Psoas muscle (tissue), 8 donors: ENCODE results near the gene HEXIM1. TPM values are rescaled to one million over a fixed set of nuclear protein-coding genes. Genes with fewer than 3 reads are reported as not detected.

ENCODE experiments used
- ATAC-seq, 4 donors: fragments of 200-7000 bp; cut with Tn5 transposase; one replicate each; pipeline ENCODE4 v1.9.1; 2020; ENCODE audit warnings: moderate library complexity in 3 of 4, mild to moderate bottlenecking in 2 of 4
- DNase-seq, 2 donors: peaks; one replicate each; pipeline ENCODE4 v3.0.0-alpha.2; 2020
- H3K27ac ChIP-seq: fragments of 200-600 bp; one replicate; pipeline ENCODE4 v1.8.0; 2022
- H3K27me3 ChIP-seq, 3 donors: fragments of 200-600 bp in 1 of 3; one replicate each; pipeline versions ENCODE4 v1.6.1 to v1.8.0; 2013 to 2022; ENCODE audit warnings: low read length in 2 of 3, mild to moderate bottlenecking in 2 of 3, moderate library complexity in 1 of 3; ENCODE audit not compliant: insufficient read depth in 3 of 3
- H3K36me3 ChIP-seq, 2 donors: fragments of 200-600 bp in 1 of 2; one replicate each; pipeline versions ENCODE4 v1.6.1 to v1.8.0; 2013 to 2022; ENCODE audit warnings: low read depth in 1 of 2, mild to moderate bottlenecking in 1 of 2, moderate library complexity in 1 of 2; ENCODE audit not compliant: insufficient read depth in 1 of 2
- H3K4me1 ChIP-seq: fragments of 200-600 bp; one replicate; pipeline ENCODE4 v1.8.0; 2022
- H3K4me3 ChIP-seq: fragments of 200-600 bp; one replicate; pipeline ENCODE4 v1.8.0; 2022; ENCODE audit warnings: mild to moderate bottlenecking
- H3K9me3 ChIP-seq: fragments of 200-600 bp; one replicate; pipeline ENCODE4 v1.8.0; 2022
- WGBS, 3 donors: extraction: QIAGEN DNeasy Blood & Tissue Kit; methylation state at CpG; one replicate each; pipeline versions ENCODE4 v1.1.6 to v1.1.7; 2013; 5-methylcytosine and 5-hydroxymethylcytosine counted together
- intact Hi-C, 2 donors: fragments of 100-400 bp; cut with DNase I; formaldehyde crosslinking; loops; one replicate each; pipeline versions ENCODE4 v1.11.0 to v1.14.2; 2022
- polyA plus RNA-seq, 3 donors: library from polyadenylated mRNA; stranded (reverse); fragments of 200-250 nt; gene quantifications; one replicate each; pipeline ENCODE4 v1.2.3, GENCODE V29; 2013
- total RNA-seq, 4 donors: library from RNA; stranded (reverse); fragmentation: NEBNext Ultra II Directional in 2 of 4; extraction: Animal tissue kit (Norgen Biotek cat#: 25700) in 2 of 4; gene quantifications; one replicate each; pipeline versions ENCODE4 v1.2.1 to v1.2.4, GENCODE V29; 2021 to 2023
- TF ChIP-seq, protein P1 (sequence below): fragments of 200-600 bp; IDR thresholded peaks from one replicate; pipeline ENCODE4 v1.8.0; 2022; ENCODE audit warnings: antibody characterized with exemption
- donor health status: healthy with polysubstance abuse.
- donor health status: DM: no; HTN: no; CAD: no; lungs with moderate emphysema.
- donor health status: Bipolar disorder and iron deficiency.
- donor health status: healthy.
- donor health status: DM: yes; HTN: yes; CAD: no.
- donor health status: DM: no; HTN: no; CAD: no.
- donor health status: DM: no; HTN: no; CAD: no.
- donor health status: DM: yes; HTN: yes; CAD: no.

The HEXIM1 gene
- total and polyA plus RNA-seq, 7 donors: 9.5 to 127 (median 29.2) TPM

DNA sequence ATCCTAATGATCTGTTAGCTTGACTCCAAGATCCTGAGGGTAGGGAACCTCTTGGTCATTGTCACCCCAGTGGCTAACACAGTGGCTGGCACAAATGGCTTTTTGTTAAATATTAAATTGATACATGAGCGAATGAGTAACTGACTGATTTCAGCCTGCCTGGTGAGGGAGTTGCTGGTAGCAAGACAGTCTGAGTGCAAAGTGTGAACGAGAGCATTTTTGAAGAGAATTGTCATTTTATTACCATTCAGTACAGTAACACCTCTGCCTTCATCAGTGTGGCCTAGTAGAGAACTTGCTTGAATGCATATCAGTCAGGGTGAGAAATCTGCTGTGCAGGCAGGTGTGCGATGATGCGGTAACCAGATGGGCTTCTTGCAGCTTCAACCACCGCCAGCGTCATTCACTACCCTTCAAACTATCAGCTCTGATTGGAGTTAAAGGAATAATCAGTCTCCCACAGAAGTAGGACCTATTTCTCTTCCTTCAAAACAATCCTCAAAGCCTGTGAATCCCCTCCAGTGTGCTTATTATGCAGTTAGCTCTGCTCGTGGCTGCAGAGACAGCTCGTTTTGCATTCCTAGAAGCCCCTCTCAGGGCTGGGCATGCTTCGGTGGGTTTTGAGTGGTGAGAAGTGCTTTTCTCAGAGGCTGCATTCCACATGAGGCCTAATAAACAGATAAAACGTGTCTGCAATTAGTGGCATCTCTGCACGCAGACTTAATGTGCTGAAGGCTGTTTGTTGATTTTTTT, 42.4 kb downstream of the HEXIM1 start:
- no peaks in the 10 kb centered on the region for H3K27me3 ChIP-seq
- ATAC-seq (no peak), DNase-seq (no peak)
- intact Hi-C loops: loop anchor here (2.0 to 10.0 kb wide), 3 partner anchors 18 to 276 kb away; partner anchors contain the start of gene GFAP (in 1 of the 2)
- TF ChIP-seq, protein P1, sequence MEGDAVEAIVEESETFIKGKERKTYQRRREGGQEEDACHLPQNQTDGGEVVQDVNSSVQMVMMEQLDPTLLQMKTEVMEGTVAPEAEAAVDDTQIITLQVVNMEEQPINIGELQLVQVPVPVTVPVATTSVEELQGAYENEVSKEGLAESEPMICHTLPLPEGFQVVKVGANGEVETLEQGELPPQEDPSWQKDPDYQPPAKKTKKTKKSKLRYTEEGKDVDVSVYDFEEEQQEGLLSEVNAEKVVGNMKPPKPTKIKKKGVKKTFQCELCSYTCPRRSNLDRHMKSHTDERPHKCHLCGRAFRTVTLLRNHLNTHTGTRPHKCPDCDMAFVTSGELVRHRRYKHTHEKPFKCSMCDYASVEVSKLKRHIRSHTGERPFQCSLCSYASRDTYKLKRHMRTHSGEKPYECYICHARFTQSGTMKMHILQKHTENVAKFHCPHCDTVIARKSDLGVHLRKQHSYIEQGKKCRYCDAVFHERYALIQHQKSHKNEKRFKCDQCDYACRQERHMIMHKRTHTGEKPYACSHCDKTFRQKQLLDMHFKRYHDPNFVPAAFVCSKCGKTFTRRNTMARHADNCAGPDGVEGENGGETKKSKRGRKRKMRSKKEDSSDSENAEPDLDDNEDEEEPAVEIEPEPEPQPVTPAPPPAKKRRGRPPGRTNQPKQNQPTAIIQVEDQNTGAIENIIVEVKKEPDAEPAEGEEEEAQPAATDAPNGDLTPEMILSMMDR: no peak
- no peaks in the 10 kb centered on the region for H3K9me3 ChIP-seq
- 73 to 77% (median 76%) methylated on average over 11 of the region's 11 CpGs for WGBS, 3 donors
- H3K4me3 ChIP-seq: no peak overlapping the region
- H3K27ac ChIP-seq: no peak overlapping the region
- no peaks in the 10 kb centered on the region for H3K36me3 ChIP-seq
- H3K4me1 ChIP-seq: no peaks in the 10 kb centered on the region

DNA sequence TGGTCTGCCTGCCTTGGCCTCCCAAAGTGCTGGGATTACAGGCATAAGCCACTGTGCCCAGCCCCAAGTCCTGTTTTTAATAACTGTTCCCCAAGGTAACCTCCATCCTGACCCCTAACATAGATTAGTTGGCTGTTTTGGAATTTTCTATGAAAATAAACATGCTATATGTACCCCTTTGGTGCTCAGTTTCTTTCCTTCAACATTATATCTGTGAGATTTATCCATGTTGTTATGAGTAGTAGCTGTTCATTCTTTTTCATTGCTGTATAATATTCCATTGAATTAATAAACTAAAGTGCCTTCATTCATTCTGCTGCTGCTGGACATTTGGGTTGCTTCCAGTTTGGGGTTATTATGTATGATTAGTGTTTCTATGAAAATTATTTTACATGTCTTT, 47.1 kb downstream of the HEXIM1 start:
- H3K4me1 ChIP-seq: peaks cover 4% of the 10 kb centered on the region
- H3K4me3 ChIP-seq: no peak overlapping the region
- intact Hi-C loops: loop anchor here (5.0 to 10.0 kb wide), 3 partner anchors 43 to 281 kb away; partner anchors contain the start of gene GFAP (in 1 of the 2)
- no peaks in the 10 kb centered on the region for H3K9me3 ChIP-seq
- ATAC-seq (no peak), DNase-seq (no peak)
- no peaks in the 10 kb centered on the region for H3K27me3 ChIP-seq
- no peaks in the 10 kb centered on the region for H3K36me3 ChIP-seq
- H3K27ac ChIP-seq: no peak overlapping the region
- TF ChIP-seq, protein P1: no peak

DNA sequence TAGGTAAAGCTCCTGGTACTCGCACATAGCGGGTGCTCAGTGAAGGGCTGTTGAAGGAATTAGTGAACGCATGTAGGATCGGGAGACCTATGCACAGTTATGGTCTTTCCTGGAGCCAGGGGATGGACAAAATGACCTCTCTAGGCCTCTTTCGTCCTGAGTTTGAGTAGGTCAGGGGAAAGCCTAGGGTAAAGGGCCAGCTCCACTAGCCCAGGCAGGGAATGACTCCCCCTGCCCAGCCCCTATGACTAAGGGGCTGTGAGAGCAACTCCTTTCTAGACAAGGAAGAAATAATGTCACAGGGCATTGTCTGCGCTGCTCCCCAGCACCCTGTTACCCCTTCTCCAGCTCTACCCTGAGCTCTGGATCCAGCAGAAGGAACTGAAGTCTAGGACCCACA, 48.8 kb downstream of the HEXIM1 start:
- H3K27me3 ChIP-seq: no peaks in the 10 kb centered on the region

DNA sequence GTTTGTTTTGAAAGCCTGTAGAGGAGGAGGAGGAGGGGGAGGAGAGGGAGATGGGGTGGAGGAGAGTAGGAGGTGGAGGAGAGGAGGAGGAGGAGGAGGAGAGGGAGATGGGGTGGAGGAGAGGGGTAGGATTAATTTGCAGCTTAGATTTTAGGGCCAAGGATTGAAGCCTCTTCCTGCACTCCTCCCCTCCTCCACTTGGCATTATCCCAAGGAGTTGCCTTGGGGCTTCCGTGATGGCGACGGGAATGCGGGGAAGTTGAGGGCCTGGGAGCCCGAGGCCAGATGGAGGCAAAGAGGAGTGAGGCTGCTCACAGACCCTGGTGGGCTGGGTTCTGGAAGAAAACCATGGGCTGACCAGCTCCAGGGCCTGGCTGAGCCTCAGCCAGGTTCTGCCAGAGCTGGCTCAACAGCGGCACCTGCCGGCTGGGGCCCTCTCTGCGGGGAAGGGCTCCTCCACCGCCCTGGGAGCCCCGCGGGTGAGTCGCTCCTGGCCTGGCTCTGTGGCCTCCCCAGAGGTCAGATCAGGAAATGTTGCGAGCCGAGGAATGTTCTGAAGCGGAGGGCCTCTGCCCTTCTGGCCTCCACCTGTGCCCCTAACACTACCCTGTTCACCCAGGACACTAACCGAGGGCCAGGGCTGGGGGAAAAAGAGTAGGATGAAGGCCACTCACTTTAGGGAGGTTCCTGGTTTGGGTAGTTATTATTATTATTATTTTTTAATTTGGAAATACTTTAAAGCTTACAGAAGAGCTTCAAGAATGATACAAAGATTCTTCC, 49.5 kb downstream of the HEXIM1 start:
- Histone ChIP-seq H3K4me3 (no peak overlapping the region), H3K27ac (peak overlapping the region; percentile 56), H3K9me3 (no peaks in the 10 kb centered on the region), H3K27me3 (no peaks in the 10 kb centered on the region), H3K36me3 (no peaks in the 10 kb centered on the region), H3K4me1 (peaks cover 4% of the 10 kb centered on the region)
- WGBS, 3 donors: 0 to 1% (median 0%) methylated on average over 13 to 16 of the region's 16 CpGs
- ATAC-seq (peak; percentile 98 to 100 (median 98)), DNase-seq (peak; percentile 95 to 97)
- TF ChIP-seq, protein P1: peak; percentile 98
- intact Hi-C loops: loop anchor here (1.0 to 10.0 kb wide), 5 partner anchors 45 to 283 kb away; partner anchors contain the start of gene GFAP (in 1 of the 2)

More for the DNA sequence above, 48.8 kb downstream of the HEXIM1 start:
- Histone ChIP-seq H3K4me3 (no peak overlapping the region), H3K4me1 (peaks cover 4% of the 10 kb centered on the region), H3K27ac (no peak overlapping the region), H3K36me3 (no peaks in the 10 kb centered on the region), H3K9me3 (no peaks in the 10 kb centered on the region)
- TF ChIP-seq, protein P1: no peak
- ATAC-seq (no peak), DNase-seq (peak in 1 of 2 donors; percentile 34)
- 74 to 93% (median 77%) methylated on average over 6 of the region's 6 CpGs for WGBS, 3 donors
- intact Hi-C loops: loop anchor here (1.0 to 10.0 kb wide), 4 partner anchors 45 to 282 kb away; partner anchors contain the start of gene GFAP (in 1 of the 2)
